ENCODE data around the gene HPCAL4.

Gene HPCAL4

GRCh38 chr1:39704757-39705156 is 13.5 kb upstream of the HPCAL4 start:
- DNase-seq = no peak

GRCh38 chr1:39701049-39701439 is 9.8 kb upstream of the HPCAL4 start:
- peak in 2 of 58 donors; percentile 33 to 48 for DNase-seq

- no peak for DNase-seq
Observed at GRCh38 chr1:39700348-39700747, 9.1 kb upstream of the HPCAL4 start.

GRCh38 chr1:39699419-39699818 is 8.2 kb upstream of the HPCAL4 start:
- no peak for DNase-seq

- DNase-seq = no peak
Observed at GRCh38 chr1:39698568-39698967, 7.3 kb upstream of the HPCAL4 start.

- no peak for DNase-seq
Observed at GRCh38 chr1:39696448-39696847, 5.2 kb upstream of the HPCAL4 start.

- DNase-seq = no peak
Observed at GRCh38 chr1:39695016-39695415, 3.8 kb upstream of the HPCAL4 start.

GRCh38 chr1:39694026-39694425 is 2.8 kb upstream of the HPCAL4 start:
- no peak for DNase-seq

- DNase-seq = peak in 9 of 58 donors; percentile 27 to 72 (median 44)
Observed at GRCh38 chr1:39692152-39693074, 1.2 kb upstream of the HPCAL4 start.

GRCh38 chr1:39690794-39691382 is 345 bp downstream of the HPCAL4 start:
- DNase-seq = peak in 1 of 58 donors; percentile 69

- DNase-seq = no peak
Observed at GRCh38 chr1:39690225-39690624, 1.0 kb downstream of the HPCAL4 start.

- DNase-seq = peak in 17 of 58 donors; percentile 9 to 58 (median 26)
Observed at GRCh38 chr1:39689635-39690034, 1.6 kb downstream of the HPCAL4 start.

- DNase-seq = no peak
Observed at GRCh38 chr1:39689214-39689613, 2.0 kb downstream of the HPCAL4 start.

GRCh38 chr1:39688706-39689105 is 2.5 kb downstream of the HPCAL4 start:
- no peak for DNase-seq

GRCh38 chr1:39687243-39687642 is 4.0 kb downstream of the HPCAL4 start:
- peak in 1 of 58 donors; percentile 37 for DNase-seq

- DNase-seq = no peak
Observed at GRCh38 chr1:39685071-39685470, 6.2 kb downstream of the HPCAL4 start.

GRCh38 chr1:39684313-39684664 is 6.9 kb downstream of the HPCAL4 start:
- peak in 1 of 58 donors; percentile 25 for DNase-seq

GRCh38 chr1:39683591-39684312 is 7.5 kb downstream of the HPCAL4 start:
- no peak for DNase-seq

- DNase-seq = no peak
Observed at GRCh38 chr1:39681999-39682398, 9.2 kb downstream of the HPCAL4 start.

- DNase-seq = no peak
Observed at GRCh38 chr1:39681294-39681693, 9.9 kb downstream of the HPCAL4 start.

- no peak for DNase-seq
Observed at GRCh38 chr1:39680751-39681150, 10.5 kb downstream of the HPCAL4 start.

- no peak for DNase-seq
Observed at GRCh38 chr1:39679821-39680220, 11.4 kb downstream of the HPCAL4 start.
